Right lobe of liver (tissue), 4 donors: ENCODE data around the gene NR6A1.

Experiments used
- POLR2A ChIP-seq: fragments of 450-650 bp; IDR thresholded peaks from one replicate; pipeline ENCODE4 v1.6.1; 2017; ENCODE audit warnings: antibody characterized with exemption, mild to moderate bottlenecking
- TF ChIP-seq, protein P1 (sequence below), 4 donors: fragments of 200-600 bp in 3 of 4; fragments of 450-650 bp in 1 of 4; IDR thresholded peaks; one replicate each; pipeline versions ENCODE4 v1.5.1 to v1.8.0; 2016 to 2022; ENCODE audit warnings: antibody characterized with exemption in 4 of 4, mild to moderate bottlenecking in 2 of 4
- donor health status: DM: no; HTN: no; CAD: no.
- donor health status: DM: no; HTN: no; CAD: no.
- donor health status: DM: no; HTN: yes; CAD: no.

DNA sequence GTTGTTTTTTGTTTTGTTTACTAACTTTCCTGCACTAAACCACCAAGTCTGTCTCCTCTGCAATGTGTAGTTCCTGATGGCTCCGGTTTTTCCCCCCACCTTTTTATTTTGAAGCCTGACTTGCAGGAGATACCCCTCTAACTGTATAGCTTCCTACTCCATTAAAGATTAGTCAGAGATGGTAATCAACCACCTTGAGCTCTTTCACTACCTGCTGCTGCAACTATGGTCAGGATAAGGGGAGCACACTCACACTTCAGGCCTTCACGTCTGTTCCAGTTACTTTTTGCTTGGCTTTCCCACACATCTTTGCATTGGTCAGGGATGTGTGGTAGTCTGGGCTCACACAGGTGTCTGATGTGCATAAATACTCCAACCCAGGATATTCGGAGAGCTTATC lies 63.4 kb downstream of the NR6A1 start:
- TF ChIP-seq, protein P1, sequence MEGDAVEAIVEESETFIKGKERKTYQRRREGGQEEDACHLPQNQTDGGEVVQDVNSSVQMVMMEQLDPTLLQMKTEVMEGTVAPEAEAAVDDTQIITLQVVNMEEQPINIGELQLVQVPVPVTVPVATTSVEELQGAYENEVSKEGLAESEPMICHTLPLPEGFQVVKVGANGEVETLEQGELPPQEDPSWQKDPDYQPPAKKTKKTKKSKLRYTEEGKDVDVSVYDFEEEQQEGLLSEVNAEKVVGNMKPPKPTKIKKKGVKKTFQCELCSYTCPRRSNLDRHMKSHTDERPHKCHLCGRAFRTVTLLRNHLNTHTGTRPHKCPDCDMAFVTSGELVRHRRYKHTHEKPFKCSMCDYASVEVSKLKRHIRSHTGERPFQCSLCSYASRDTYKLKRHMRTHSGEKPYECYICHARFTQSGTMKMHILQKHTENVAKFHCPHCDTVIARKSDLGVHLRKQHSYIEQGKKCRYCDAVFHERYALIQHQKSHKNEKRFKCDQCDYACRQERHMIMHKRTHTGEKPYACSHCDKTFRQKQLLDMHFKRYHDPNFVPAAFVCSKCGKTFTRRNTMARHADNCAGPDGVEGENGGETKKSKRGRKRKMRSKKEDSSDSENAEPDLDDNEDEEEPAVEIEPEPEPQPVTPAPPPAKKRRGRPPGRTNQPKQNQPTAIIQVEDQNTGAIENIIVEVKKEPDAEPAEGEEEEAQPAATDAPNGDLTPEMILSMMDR (IDR thresholded peaks at IDR 0.05) = no peak
- TF ChIP-seq POLR2A = no peak
